B cell (primary cell): Measurements from ENCODE around the gene AGAP1. TPM values are rescaled to one million over a fixed set of nuclear protein-coding genes. Genes with fewer than 3 reads are reported as not detected.

ENCODE experiments used
- ATAC-seq: fragments of 200-7000 bp; cut with Tn5 transposase; one replicate; pipeline ENCODE4 v1.10.0; 2021; ENCODE audit warnings: low read depth, mild to moderate bottlenecking, moderate number of reproducible peaks, moderate library complexity
- CTCF ChIA-PET: fragments of 350-600 bp; sonication (Branson Sonifier 250); formaldehyde crosslinking; loops from one replicate; lab custom pipeline; 2021; ENCODE audit warnings: antibody characterized with exemption, inconsistent platforms; lab: Charles Lee
- POLR2A ChIA-PET: fragments of 350-600 bp; sonication (Branson Sonifier 250); formaldehyde crosslinking; loops from one replicate; lab custom pipeline; 2021; ENCODE audit warnings: antibody characterized with exemption; lab: Charles Lee
- DNase-seq: peaks from one replicate; pipeline ENCODE4 v3.0.0; 2013
- H2AFZ ChIP-seq: 2 replicates; pipeline ENCODE4 v1.6.1; 2012; ENCODE audit warnings: mild to moderate bottlenecking, low read depth, low read length; ENCODE audit not compliant: insufficient read depth, poor library complexity, severe bottlenecking
- H3K27ac ChIP-seq, 2 donors: 1 replicate in 1 of 2; 2 replicates in 1 of 2; pipeline ENCODE4 v1.5.1; 2012 to 2013; ENCODE audit warnings: low read length in 2 of 2, mild to moderate bottlenecking in 2 of 2, moderate library complexity in 1 of 2
- H3K27me3 ChIP-seq, 4 experiments: fragments of 200-600 bp in 1 of 4; sonication (generic) in 1 of 4; replicated peaks in 1 of 4; 1 replicate in 2 of 4; 2 replicates in 2 of 4; pipeline versions ENCODE4 v1.6.1 to v1.7.0; 2013 to 2016; ENCODE audit warnings: low read length in 3 of 4, mild to moderate bottlenecking in 2 of 4, mixed read lengths in 1 of 4, moderate library complexity in 1 of 4; ENCODE audit not compliant: insufficient read depth in 4 of 4, control insufficient read depth in 3 of 4; ENCODE audit errors: control extremely low read depth in 1 of 4
- H3K36me3 ChIP-seq, 2 experiments: replicated peaks in 1 of 2; 1 replicate in 1 of 2; 2 replicates in 1 of 2; pipeline versions ENCODE4 v1.6.1 to v1.7.1; 2013; ENCODE audit warnings: low read length in 1 of 2; ENCODE audit not compliant: insufficient read depth in 2 of 2, control insufficient read depth in 1 of 2; ENCODE audit errors: control extremely low read depth in 1 of 2, extremely low read depth in 1 of 2
- H3K4me1 ChIP-seq, 2 donors: fragments of 200-600 bp in 1 of 2; sonication (generic) in 1 of 2; 1 replicate in 1 of 2; 2 replicates in 1 of 2; pipeline versions ENCODE4 v1.5.1 to v1.6.1; 2013 to 2017; ENCODE audit warnings: low read length in 2 of 2; ENCODE audit not compliant: control insufficient read depth in 2 of 2, insufficient read depth in 2 of 2
- H3K4me2 ChIP-seq: replicated peaks from 2 replicates; pipeline ENCODE3; 2012; ENCODE audit warnings: mild to moderate bottlenecking, low read depth, low read length; ENCODE audit not compliant: poor library complexity, severe bottlenecking
- H3K4me3 ChIP-seq, 5 experiments: fragments of 200-600 bp in 1 of 5; sonication (generic) in 1 of 5; 1 replicate in 3 of 5; 2 replicates in 2 of 5; pipeline versions ENCODE4 v1.5.1 to v1.7.0; 2011 to 2016; ENCODE audit warnings: low read length in 4 of 5, mild to moderate bottlenecking in 4 of 5, low read depth in 2 of 5, control low read depth in 1 of 5, moderate library complexity in 1 of 5; ENCODE audit not compliant: insufficient read depth in 1 of 5; ENCODE audit errors: control extremely low read depth in 1 of 5, extremely low read depth in 1 of 5
- H3K79me2 ChIP-seq: fragments of 200-600 bp; sonication (generic); one replicate; pipeline ENCODE4 v1.6.0; 2016; ENCODE audit warnings: low read length; ENCODE audit not compliant: control insufficient read depth, insufficient read depth
- H3K9ac ChIP-seq: fragments of 200-600 bp; sonication (generic); 2 replicates; pipeline ENCODE4 v1.6.1; 2017; ENCODE audit warnings: mild to moderate bottlenecking, low read length, moderate library complexity
- H3K9me3 ChIP-seq, 3 donors: one replicate each; pipeline versions ENCODE4 v1.6.1 to v1.7.1; 2013; ENCODE audit warnings: low read length in 2 of 3; ENCODE audit not compliant: control insufficient read depth in 2 of 3, insufficient read depth in 1 of 3; ENCODE audit errors: control extremely low read depth in 1 of 3
- H4K20me1 ChIP-seq: 2 replicates; pipeline ENCODE4 v1.6.0; 2012; ENCODE audit warnings: mild to moderate bottlenecking, low read length; ENCODE audit not compliant: insufficient read depth, control insufficient read depth, poor library complexity, severe bottlenecking
- H3K27ac Mint-ChIP-seq: one replicate; pipeline ENCODE4 v1.8.0; 2021; ENCODE audit warnings: mixed read lengths
- H3K27me3 Mint-ChIP-seq: one replicate; pipeline ENCODE4 v1.8.0; 2021; ENCODE audit warnings: mixed read lengths
- H3K4me1 Mint-ChIP-seq: one replicate; pipeline ENCODE4 v1.8.0; 2021; ENCODE audit warnings: mixed read lengths
- H3K4me3 Mint-ChIP-seq: one replicate; pipeline ENCODE4 v1.8.0; 2021; ENCODE audit warnings: mixed read lengths
- H3K9me3 Mint-ChIP-seq: one replicate; pipeline ENCODE4 v1.8.0; 2022; ENCODE audit warnings: mixed read lengths; ENCODE audit not compliant: insufficient read depth
- CTCF ChIP-seq: fragments of 200-600 bp; IDR thresholded peaks from one replicate; pipeline ENCODE4 v1.8.0; 2022; ENCODE audit warnings: antibody characterized with exemption, mild to moderate bottlenecking
- EZH2 ChIP-seq: IDR thresholded peaks from 2 replicates; pipeline ENCODE4 v1.6.1; 2012; ENCODE audit warnings: borderline replicate concordance, low read depth, mild to moderate bottlenecking, moderate library complexity, low read length; ENCODE audit not compliant: insufficient read depth, poor library complexity, severe bottlenecking
- WGBS: methylation state at CpG from one replicate; pipeline ENCODE4 v1.1.5; 2013; ENCODE audit warnings: missing lambda C conversion rate; ENCODE audit not compliant: insufficient coverage; 5-methylcytosine and 5-hydroxymethylcytosine counted together
- intact Hi-C: fragments of 100-400 bp; cut with micrococcal nuclease; formaldehyde crosslinking; loops from one replicate; pipeline ENCODE4 v1.10.0; 2022
- polyA plus RNA-seq: library from polyadenylated mRNA; depleted of rRNA; stranded (reverse); fragments of >200 nt; gene quantifications from 2 replicates; pipeline ENCODE4 v1.2.3, GENCODE V29; 2012
- total RNA-seq, 2 donors: library from RNA; stranded (reverse); fragments of 120-200 nt in 1 of 2; gene quantifications; 1 replicate in 1 of 2; 2 replicates in 1 of 2; pipeline versions ENCODE4 v1.2.3 to v1.2.4, GENCODE V29; 2013 to 2022

The AGAP1 gene
- total and polyA plus RNA-seq, 2 donors (not counting 1 experiment from before 2014, with no cell fraction given) = 0.01 TPM; not detected in 1

- H3K4me1 Mint-ChIP-seq = no peaks in the 10 kb centered on the region
- peaks cover 26% of the 10 kb centered on the region for H3K27me3 Mint-ChIP-seq
- no peak overlapping the region for H3K27ac Mint-ChIP-seq
- no peak overlapping the region for H3K4me2 ChIP-seq
- H3K9ac ChIP-seq = no peak overlapping the region
- H2AFZ ChIP-seq = no peak overlapping the region
- H3K79me2 ChIP-seq = no peaks in the 10 kb centered on the region
- no peak for ATAC-seq
- TF ChIP-seq CTCF (no peak), EZH2 (no peak)
- intact Hi-C loops = no loop called here
- CTCF ChIA-PET = no interaction called here
- H3K4me1 ChIP-seq = no peaks in the 10 kb centered on the region
- no peaks in the 10 kb centered on the region for H3K9me3 ChIP-seq
- H3K36me3 ChIP-seq = no peaks in the 10 kb centered on the region
- 92% methylated on average over 10 of the region's 10 CpGs for WGBS
- H3K4me3 ChIP-seq = no peak overlapping the region
- no peak for DNase-seq
- H3K9me3 Mint-ChIP-seq = no peaks in the 10 kb centered on the region
- H3K27me3 ChIP-seq = no peaks in the 10 kb centered on the region
- no peak overlapping the region for H3K4me3 Mint-ChIP-seq
- no peaks in the 10 kb centered on the region for H4K20me1 ChIP-seq
- POLR2A ChIA-PET = no interaction called here
- no peak overlapping the region for H3K27ac ChIP-seq
Observed at GRCh38 chr2:235678712-235679111, 184.9 kb downstream of the AGAP1 start.

- intact Hi-C loops = no loop called here
- ChIA-PET POLR2A (no interaction called here), CTCF (no interaction called here)
Observed at GRCh38 chr2:235679471-235679870, 185.6 kb downstream of the AGAP1 start.

More at GRCh38 chr2:235679471-235679870, 185.6 kb downstream of the AGAP1 start:
- Histone ChIP-seq H4K20me1 (no peaks in the 10 kb centered on the region), H3K27me3 (no peaks in the 10 kb centered on the region), H3K27ac (no peak overlapping the region), H3K4me2 (no peak overlapping the region), H3K36me3 (no peaks in the 10 kb centered on the region), H3K4me3 (no peak overlapping the region), H3K4me1 (no peaks in the 10 kb centered on the region), H3K9ac (no peak overlapping the region), H3K9me3 (no peaks in the 10 kb centered on the region), H3K79me2 (no peaks in the 10 kb centered on the region), H2AFZ (no peak overlapping the region)
- no peaks in the 10 kb centered on the region for H3K4me1 Mint-ChIP-seq
- no peak overlapping the region for H3K27ac Mint-ChIP-seq
- DNase-seq (no peak), ATAC-seq (no peak)
- WGBS = 100% methylated on average over 1 of the region's 5 CpGs
- no peak overlapping the region for H3K4me3 Mint-ChIP-seq
- H3K9me3 Mint-ChIP-seq = no peaks in the 10 kb centered on the region
- TF ChIP-seq EZH2 (no peak), CTCF (no peak)
- H3K27me3 Mint-ChIP-seq = peaks cover 21% of the 10 kb centered on the region
